Activated naive CD4-positive, alpha-beta T cell (primary cell): Measurements from ENCODE around the gene LHX5.

Source experiments
- DNase-seq, 4 experiments: peaks; one replicate each; lab custom pipeline; 2025; lab: John Stamatoyannopoulos, UW

LHX5 gene

GRCh38 chr12:113439301-113439597 lies 32.4 kb downstream of the LHX5 start:
- no peak for DNase-seq

GRCh38 chr12:113438523-113439300 lies 33.0 kb downstream of the LHX5 start:
- no peak for DNase-seq

- DNase-seq: no peak
Measured at GRCh38 chr12:113437729-113438100, 34.0 kb downstream of the LHX5 start.

- DNase-seq: no peak
Measured at GRCh38 chr12:113436993-113437728, 34.5 kb downstream of the LHX5 start.

- DNase-seq: no peak
Measured at GRCh38 chr12:113436586-113436985, 35.1 kb downstream of the LHX5 start.

DNA sequence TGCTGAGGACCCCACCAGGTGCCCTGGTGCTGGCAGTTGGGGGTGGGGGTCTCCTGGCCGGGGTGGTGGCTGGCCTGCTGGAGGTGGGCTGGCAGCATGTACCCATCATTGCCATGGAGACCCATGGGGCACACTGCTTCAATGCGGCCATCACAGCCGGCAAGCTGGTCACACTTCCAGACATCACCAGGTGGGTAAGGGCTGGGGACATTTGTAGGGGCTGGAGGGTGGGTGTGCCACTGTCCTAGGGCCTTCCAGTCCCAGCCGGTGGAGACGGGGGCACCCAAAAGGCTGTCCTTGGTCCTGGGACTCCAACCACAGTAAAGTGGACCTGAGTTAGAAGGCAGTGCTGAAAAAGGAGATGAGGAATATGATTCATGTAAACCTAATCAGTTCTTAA lies 36.3 kb downstream of the LHX5 start:
- DNase-seq: no peak

DNA sequence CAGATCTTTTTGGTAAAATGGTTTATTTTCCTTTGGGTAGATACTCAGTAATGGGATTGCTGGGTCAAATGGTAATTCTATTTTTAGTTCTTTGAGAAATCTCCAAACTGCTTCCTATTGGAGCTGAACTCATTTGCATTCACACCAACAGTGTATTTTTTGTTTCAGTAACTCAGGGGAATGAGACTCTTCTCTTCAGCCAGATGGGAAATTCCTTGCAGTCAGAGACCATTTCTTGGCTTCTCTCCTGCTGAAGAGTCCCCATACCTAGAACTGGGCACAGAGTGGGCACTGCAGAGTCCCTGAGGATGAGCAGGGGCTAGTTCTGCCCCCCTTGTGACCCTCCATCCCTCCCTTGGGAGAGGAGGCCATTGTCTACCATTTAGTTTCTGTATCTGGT lies 38.7 kb downstream of the LHX5 start:
- DNase-seq: no peak

GRCh38 chr12:113428482-113428881 lies 43.2 kb downstream of the LHX5 start:
- no peak for DNase-seq

DNA sequence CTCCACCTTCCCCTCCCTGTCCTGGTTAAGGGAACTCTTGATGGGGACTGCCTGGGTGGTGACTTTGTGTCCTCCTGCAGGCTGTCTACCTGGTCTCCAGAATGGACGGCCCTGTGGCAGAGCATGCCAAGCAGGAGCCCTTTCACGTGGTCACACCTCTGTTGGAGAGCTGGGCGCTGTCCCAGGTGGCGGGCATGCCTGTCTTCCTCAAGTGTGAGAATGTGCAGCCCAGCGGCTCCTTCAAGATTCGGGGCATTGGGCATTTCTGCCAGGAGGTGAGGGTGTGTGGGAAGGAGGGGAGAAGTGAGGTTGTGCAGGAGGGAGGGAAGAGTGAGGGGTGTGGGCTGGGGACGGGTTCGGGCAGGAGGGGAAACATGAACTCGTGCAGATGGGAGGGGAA lies 43.8 kb downstream of the LHX5 start:
- DNase-seq: no peak

DNA sequence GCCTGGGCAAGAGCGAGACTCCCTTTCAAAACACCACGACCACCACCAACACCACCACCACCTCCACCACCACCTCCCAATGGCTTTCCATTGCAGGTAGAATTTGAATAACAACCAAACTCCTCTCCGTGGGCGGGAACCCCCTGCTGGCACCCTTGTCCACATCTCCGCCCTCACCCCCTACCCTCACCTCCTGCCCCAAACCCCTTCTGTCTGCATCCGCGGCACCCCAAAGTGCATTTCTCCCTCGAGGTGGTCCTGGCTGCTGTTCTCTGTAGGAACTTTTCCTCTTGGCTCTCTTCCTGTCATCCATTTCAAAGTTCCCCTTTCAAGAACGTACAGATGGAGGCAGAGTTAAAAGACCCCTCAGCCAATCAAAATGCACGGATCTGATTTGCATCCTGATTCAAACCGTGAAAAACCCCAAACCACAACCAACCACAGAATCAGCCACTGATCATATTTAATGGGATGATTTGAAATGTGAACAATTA lies 45.7 kb downstream of the LHX5 start:
- DNase-seq: no peak

DNA sequence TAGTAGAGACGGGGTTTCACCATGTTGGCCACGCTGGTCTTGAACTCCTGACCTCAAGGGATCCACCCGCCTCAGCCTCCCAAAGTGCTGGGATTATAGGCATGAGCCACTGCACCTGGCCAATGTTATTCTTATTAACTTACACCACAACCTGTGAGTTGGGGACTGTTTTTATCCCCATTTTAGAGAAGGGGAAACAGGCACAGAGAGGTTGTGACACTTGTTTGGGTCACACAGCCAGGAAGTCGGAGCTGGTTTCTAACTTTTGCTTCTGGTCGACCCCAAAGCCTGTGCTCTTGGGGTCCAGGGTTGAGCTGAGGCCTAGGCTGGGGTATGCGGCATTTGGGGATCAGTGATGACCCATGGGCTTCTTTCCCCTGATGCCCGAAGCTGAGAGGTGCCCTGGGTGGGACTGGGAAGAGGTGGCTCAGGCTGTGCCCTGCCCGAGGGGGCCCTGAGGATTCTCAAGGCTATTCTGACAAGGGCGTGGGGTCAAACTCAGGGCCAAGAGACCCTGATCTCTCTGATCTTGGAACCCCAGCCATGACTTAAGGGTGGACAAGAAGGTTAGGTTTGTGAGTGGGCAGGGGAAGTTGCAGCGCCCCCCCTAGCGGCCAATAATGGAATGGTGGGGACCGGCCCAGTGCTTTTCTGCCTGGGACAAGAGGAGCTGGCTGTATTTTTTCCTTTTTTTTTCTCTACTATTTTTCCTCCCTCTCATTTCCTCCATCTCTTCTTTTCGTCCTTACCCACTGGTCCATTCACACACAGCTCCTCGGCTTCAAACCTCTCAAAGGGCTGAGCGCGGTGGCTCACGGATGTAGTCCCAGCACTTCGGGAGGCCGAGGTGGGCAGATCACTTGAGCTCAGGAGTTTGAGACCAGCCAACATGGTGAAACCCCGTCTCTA lies 46.5 kb downstream of the LHX5 start:
- DNase-seq: peak; percentile 20 to 34 (median 24)

DNA sequence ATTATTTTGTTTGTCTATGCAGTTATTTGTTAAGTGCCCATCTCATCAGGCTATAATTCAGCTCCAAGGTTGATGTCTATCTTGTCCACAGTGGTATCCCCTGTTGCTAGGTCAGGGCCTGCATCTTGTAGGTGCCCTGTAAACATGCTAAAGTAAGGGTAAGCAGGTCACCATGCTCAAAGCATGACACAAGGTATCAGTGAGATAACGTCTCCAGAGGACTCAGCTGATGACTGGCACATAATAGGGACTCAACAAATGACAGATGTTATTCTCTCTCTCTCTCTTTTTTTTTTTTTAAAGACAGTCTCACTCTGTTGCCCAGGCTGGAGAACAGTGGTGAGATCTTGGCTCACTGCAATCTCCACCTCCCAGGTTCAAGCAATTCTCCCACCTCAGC lies 47.2 kb downstream of the LHX5 start:
- no peak for DNase-seq

DNA sequence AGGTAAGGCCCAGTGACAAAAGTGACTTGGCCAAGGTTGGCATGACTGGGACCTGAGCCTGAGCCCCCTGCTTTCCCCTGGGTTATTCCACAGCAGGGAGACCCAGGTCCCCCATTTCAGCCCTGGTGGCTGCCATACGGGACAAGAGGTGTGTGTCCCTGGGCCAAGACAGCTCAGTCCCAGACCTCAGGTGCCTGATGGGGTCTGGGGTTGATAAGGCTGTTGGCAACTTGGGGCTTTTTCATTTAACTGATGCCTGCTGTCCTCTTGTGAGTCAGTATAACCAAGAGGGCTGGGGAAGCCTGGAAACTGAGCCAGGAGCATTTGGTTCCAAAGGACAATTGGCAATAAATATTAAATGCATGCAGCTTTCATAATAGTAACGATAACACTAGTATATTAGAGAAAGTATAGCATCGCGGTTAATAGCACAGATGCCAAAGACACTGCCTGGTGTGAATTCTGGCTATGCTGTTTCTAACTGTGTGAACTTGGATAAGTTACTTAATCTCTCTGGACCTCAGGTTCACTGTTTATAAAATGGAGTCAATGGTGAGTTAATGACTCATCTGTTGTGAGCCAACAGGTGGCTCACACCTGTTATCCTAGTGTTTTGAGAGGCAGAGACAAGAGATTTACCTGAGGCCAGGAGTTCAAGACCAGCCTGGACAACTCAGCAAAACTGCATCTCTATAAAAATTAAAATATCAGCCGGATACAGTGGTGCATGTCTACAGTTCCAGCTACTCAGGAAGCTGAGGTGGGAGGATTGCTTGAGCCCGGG lies 48.6 kb downstream of the LHX5 start:
- no peak for DNase-seq

DNA sequence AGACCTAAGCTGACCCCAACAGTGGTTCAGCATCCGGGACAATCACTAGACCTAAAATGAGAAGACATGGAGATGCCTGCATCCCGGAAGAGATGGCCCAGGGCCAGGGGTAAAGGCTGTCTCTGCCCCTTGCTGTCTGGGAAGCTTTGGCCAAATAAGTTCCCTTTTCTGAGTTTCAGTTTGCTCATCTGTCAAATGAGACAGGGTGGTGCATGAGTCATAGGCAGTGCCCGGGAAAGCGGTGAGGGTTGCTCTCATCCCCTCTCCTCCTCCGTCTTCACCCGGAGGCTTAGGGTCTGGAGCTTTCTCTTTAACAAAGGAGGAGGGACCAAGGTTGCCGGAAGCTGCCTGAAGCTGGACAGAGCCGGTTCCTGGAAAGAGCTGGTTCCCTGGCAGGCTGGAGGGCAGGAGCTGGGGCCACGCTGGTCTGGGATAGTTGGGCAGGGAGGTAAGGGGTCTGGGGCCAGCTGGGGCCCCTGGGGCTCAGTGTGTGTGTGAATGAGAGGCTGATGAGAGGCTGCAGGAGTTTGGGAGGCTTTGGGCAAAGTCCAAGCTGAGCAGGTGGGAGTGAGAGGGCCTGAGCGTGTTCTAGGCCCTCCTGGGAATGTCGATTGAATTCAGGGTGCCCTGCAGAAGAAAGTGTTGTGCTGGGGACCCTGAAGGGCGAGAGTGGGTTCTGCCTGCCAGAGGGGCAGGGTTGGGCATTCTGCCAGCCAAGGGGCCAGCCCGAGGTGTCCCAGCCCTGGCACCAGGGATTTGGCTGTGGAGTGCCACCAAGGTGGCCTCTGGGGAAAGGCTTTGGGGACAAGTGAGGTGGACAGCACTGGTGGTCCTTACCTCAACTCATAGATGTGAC lies 49.4 kb downstream of the LHX5 start, which contains the start of gene SDSL:
SDSL (plus strand) TSS at position 351 of the 856 bp plus-strand sequence. CDS start 5,603 bp downstream, outside the sequence.
- no peak for DNase-seq

DNA sequence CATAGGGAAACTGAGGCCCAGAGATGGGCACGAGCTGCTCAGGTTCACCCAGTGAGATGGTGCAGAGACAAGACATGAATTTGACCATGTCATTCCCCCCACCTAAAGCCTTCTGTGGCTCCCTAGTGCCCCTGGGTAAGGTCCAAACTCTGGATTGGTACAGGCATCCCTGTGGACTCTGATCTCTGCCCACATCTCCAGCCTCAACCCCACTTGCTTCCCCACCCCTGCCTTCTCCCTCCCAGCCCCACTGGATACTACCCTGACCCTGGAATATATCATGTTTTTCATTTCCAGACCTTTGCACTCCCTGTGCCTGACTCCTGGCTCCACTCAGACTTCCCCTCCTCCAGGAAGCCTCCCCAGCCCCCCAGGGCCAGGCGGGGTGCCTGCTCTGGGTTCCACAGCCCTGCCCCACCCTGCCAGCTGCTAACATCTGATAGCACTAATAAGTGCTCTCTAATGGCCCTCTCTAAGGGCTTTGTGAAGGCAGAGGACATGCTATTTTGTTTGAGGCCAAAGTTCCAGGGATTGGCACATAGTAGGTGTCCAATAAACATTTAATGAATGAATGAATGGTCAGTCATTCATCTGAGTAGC lies 50.6 kb downstream of the LHX5 start:
- DNase-seq: no peak

- no peak for DNase-seq
Measured at GRCh38 chr12:113418213-113418879, 53.3 kb downstream of the LHX5 start.

DNA sequence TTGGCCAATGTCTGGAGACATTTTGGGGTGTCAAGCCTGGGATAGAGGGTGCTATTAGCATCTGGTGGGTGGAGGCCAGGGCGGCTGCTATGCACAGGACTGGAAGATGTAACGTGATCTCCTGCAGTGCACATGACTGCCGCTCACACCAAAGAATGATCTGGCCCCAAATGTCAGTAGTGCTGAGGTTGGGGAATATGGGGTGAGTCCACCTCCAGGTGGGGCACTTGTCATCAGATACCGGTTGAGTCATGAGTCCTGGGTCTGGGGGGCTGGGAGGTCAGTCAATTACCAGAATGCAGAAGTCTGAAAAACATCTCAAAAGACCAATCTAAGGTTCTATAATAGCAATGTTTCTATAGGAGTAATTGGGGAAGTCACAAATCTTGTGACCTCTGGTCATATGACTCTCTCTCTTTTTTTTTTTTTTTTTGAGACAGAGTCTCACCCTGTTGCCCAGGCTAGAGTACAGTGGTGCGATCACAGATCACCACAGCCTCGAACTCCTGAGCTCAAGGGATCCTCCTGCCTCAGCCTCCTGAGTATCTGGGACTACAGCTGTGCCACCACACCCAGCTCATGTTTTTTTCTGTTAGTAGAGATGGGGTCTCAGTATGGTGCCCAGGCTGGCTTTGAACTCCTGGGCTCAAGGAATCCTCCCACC lies 55.4 kb downstream of the LHX5 start:
- no peak for DNase-seq

DNA sequence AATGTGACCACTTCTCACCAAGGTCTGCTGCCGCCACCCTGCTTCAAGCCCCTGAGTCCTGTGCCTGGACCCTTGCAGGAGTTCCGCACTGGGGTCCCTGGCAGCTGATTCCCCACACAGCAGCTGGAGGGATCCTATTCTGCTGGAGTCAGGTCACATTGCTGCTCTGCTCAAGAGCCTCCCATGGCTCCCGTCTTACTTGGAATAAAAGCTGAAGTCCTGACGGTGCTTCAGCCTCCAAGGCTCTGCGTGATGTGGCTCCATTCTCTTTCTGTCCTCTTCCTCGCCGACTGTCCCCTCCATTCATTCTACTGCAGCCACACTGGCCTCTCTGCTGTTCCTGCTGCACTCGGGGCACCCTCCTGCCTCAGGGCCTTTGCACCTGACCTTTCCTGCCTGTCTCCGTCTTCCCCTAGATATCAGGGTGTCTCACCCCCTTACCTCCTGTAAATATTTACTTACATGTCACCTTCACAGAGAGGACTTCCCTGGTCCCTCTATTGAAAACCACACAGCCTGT lies 57.1 kb downstream of the LHX5 start:
- no peak for DNase-seq

DNA sequence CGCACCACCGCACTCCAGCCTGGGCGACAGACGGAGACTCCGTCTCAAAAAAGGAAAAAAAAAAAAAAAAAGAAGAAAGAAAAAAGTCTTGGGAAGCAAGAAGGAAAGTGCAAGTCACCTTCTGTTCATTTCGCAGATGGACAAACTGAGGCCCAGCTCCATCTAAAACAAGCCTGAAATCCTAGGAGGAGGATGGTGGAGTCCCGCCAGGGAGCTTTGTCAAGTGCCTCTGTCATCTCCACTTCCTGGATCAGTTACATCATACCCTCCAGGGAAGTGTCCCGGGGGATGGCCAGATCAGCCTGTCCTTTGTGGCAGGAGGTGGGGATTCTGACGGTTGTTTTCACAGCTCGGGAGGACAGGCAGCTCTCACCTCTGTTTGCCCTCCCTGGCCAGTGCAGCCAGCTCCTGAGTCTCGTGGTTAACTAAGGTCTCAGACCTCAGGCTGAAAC lies 58.2 kb downstream of the LHX5 start:
- no peak for DNase-seq
